IMR-90 (cell line): ENCODE measurements around the gene CNNM1. TPM values are rescaled to one million over a fixed set of nuclear protein-coding genes. Genes with fewer than 3 reads are reported as not detected.
A peak's percentile ranks its signal among the peaks of the same experiment; 100 is the strongest.

Source experiments
- ATAC-seq: fragments of 200-7000 bp; cut with Tn5 transposase; 2 replicates; pipeline ENCODE4 v1.9.1; 2020; ENCODE audit warnings: low read depth, mild to moderate bottlenecking, moderate library complexity
- BruUV-seq: library from RNA; stranded (reverse); fragments of 400-500 nt; replicated peaks from 2 replicates; lab custom pipeline; 2021; lab: Mats Ljungman, UMichigan
- CTCF ChIA-PET: fragments of 300-600 bp; formaldehyde crosslinking; extraction: SDS; loops from one replicate; lab custom pipeline; 2021; ENCODE audit warnings: antibody characterized with exemption; lab: Yijun Ruan, JAX
- POLR2A ChIA-PET: fragments of 300-600 bp; sonication (Branson Sonifier 250); formaldehyde crosslinking; loops from one replicate; lab custom pipeline; 2022; ENCODE audit warnings: antibody characterized with exemption; ENCODE audit not compliant: unreplicated experiment; lab: Charles Lee
- DNase-seq: peaks from one replicate; pipeline ENCODE4 v3.0.0; 2013
- H2AFZ ChIP-seq: replicated peaks from 2 replicates; pipeline ENCODE3; 2013; ENCODE audit warnings: low read length, mild to moderate bottlenecking; ENCODE audit not compliant: poor library complexity
- H2AK5ac ChIP-seq: 2 replicates; pipeline ENCODE4 v1.6.1; 2013; ENCODE audit warnings: low read depth, low read length, inconsistent platforms
- H2AK9ac ChIP-seq: replicated peaks from 2 replicates; pipeline ENCODE3; 2013; ENCODE audit warnings: mild to moderate bottlenecking, low read depth, low read length, moderate library complexity; ENCODE audit not compliant: poor library complexity
- H2BK120ac ChIP-seq: 2 replicates; pipeline ENCODE4 v1.6.1; 2013; ENCODE audit warnings: low read depth, low read length, inconsistent platforms
- H2BK15ac ChIP-seq: 3 replicates; pipeline ENCODE4 v1.6.1; 2013; ENCODE audit warnings: low read depth, low read length, inconsistent platforms
- H2BK20ac ChIP-seq: 2 replicates; pipeline ENCODE4 v1.6.1; 2013; ENCODE audit warnings: low read depth, mild to moderate bottlenecking, inconsistent platforms, low read length, moderate library complexity
- H2BK5ac ChIP-seq: 2 replicates; pipeline ENCODE4 v1.6.1; 2013; ENCODE audit warnings: mild to moderate bottlenecking, low read depth, low read length, inconsistent platforms; ENCODE audit not compliant: poor library complexity, severe bottlenecking
- H3K14ac ChIP-seq: replicated peaks from 2 replicates; pipeline ENCODE4 v1.6.1; 2013; ENCODE audit warnings: low read depth, low read length, inconsistent platforms
- H3K18ac ChIP-seq: 2 replicates; pipeline ENCODE4 v1.6.1; 2013; ENCODE audit warnings: low read depth, low read length, control low read depth
- H3K23ac ChIP-seq: 2 replicates; pipeline ENCODE4 v1.6.1; 2013; ENCODE audit warnings: low read depth, low read length, inconsistent platforms
- H3K27ac ChIP-seq: 2 replicates; pipeline ENCODE4 v1.5.1; 2013; ENCODE audit warnings: mild to moderate bottlenecking, control low read depth, low read length; ENCODE audit not compliant: insufficient read depth
- H3K27me3 ChIP-seq: 2 replicates; pipeline ENCODE4 v1.6.1; 2013; ENCODE audit warnings: low read length; ENCODE audit not compliant: control insufficient read depth, insufficient read depth
- H3K36me3 ChIP-seq: 2 replicates; pipeline ENCODE4 v1.6.1; 2013; ENCODE audit warnings: low read length, mixed read lengths; ENCODE audit not compliant: control insufficient read depth, insufficient read depth
- H3K4ac ChIP-seq: 2 replicates; pipeline ENCODE4 v1.6.1; 2013; ENCODE audit warnings: low read depth, low read length, inconsistent platforms
- H3K4me1 ChIP-seq: 2 replicates; pipeline ENCODE4 v1.6.1; 2013; ENCODE audit warnings: low read length, mixed read lengths; ENCODE audit not compliant: control insufficient read depth, insufficient read depth
- H3K4me2 ChIP-seq: 2 replicates; pipeline ENCODE4 v1.6.1; 2013; ENCODE audit warnings: low read depth, mild to moderate bottlenecking, control low read depth, low read length, moderate library complexity
- H3K4me3 ChIP-seq: 2 replicates; pipeline ENCODE4 v1.5.1; 2013; ENCODE audit warnings: low read depth, mild to moderate bottlenecking, control low read depth, low read length, moderate library complexity; ENCODE audit not compliant: insufficient read depth
- H3K56ac ChIP-seq: 2 replicates; pipeline ENCODE4 v1.6.1; 2013; ENCODE audit warnings: low read length, inconsistent platforms; ENCODE audit not compliant: insufficient read depth; ENCODE audit errors: extremely low read depth
- H3K79me1 ChIP-seq, 2 experiments: 2 replicates each; pipeline ENCODE4 v1.6.1; 2013; ENCODE audit warnings: low read length in 2 of 2, inconsistent platforms in 1 of 2, low read depth in 1 of 2
- H3K9ac ChIP-seq: 2 replicates; pipeline ENCODE4 v1.6.1; 2013; ENCODE audit warnings: low read depth, low read length, control low read depth
- H3K9me1 ChIP-seq: 2 replicates; pipeline ENCODE4 v1.6.1; 2013; ENCODE audit warnings: low read length, inconsistent platforms; ENCODE audit not compliant: insufficient read depth
- H3K9me3 ChIP-seq: 2 replicates; pipeline ENCODE4 v1.6.1; 2013; ENCODE audit warnings: low read length; ENCODE audit not compliant: control insufficient read depth, insufficient read depth
- H4K20me1 ChIP-seq: 2 replicates; pipeline ENCODE4 v1.6.1; 2013; ENCODE audit warnings: low read length, inconsistent platforms; ENCODE audit not compliant: insufficient read depth
- H4K5ac ChIP-seq: 2 replicates; pipeline ENCODE4 v1.6.1; 2013; ENCODE audit warnings: mild to moderate bottlenecking, low read depth, low read length, control low read depth
- H4K8ac ChIP-seq, 2 experiments: 2 replicates each; pipeline ENCODE4 v1.6.1; 2013; ENCODE audit warnings: low read depth in 2 of 2, low read length in 2 of 2, control low read depth in 1 of 2, inconsistent platforms in 1 of 2
- H4K91ac ChIP-seq: 2 replicates; pipeline ENCODE4 v1.6.1; 2013; ENCODE audit warnings: low read depth, low read length, inconsistent platforms; ENCODE audit not compliant: insufficient read depth
- BHLHE40 ChIP-seq: fragments of 150-350 bp; IDR thresholded peaks from 2 replicates; pipeline ENCODE4 v1.6.1; 2016; ENCODE audit warnings: mild to moderate bottlenecking, low read depth, low read length
- CTCF ChIP-seq: conservative IDR thresholded peaks from 2 replicates; pipeline ENCODE4 v1.5.1; 2012; ENCODE audit warnings: mild to moderate bottlenecking, low read depth, low read length, improper control_type of control experiment
- RAD21 ChIP-seq: IDR thresholded peaks from 2 replicates; pipeline ENCODE4 v1.6.1; 2012; ENCODE audit warnings: low read length, improper control_type of control experiment
- RFX5 ChIP-seq: IDR thresholded peaks from 2 replicates; pipeline ENCODE4 v1.8.0; 2012; ENCODE audit warnings: low read depth, mild to moderate bottlenecking, low read length, moderate library complexity
- SMC3 ChIP-seq: fragments of 150-350 bp; IDR thresholded peaks from 2 replicates; pipeline ENCODE4 v1.6.1; 2016; ENCODE audit warnings: low read depth, mild to moderate bottlenecking, antibody characterized with exemption, low read length, moderate library complexity
- WGBS, 2 experiments: methylation state at CpG; one replicate each; pipeline versions ENCODE4 v1.1.5 to v1.1.7; 2013; ENCODE audit warnings: missing lambda C conversion rate in 2 of 2; ENCODE audit not compliant: insufficient read length in 1 of 2; ENCODE audit errors: extremely low coverage in 2 of 2; 5-methylcytosine and 5-hydroxymethylcytosine counted together
- dilution Hi-C: fragments of 300-500 bp; cut with HindIII; formaldehyde crosslinking; loops from one replicate; pipeline ENCODE4 v1.14.3; 2018; ENCODE audit warnings: low sequenced_read_pairs; ENCODE audit not compliant: unreplicated experiment
- in situ Hi-C: fragments of 300-500 bp; cut with MboI; formaldehyde crosslinking; loops from 3 replicates; pipeline ENCODE4 v1.14.3; 2019; ENCODE audit warnings: low sequenced_read_pairs, inconsistent platforms, mixed read lengths
- intact Hi-C: fragments of 100-400 bp; cut with micrococcal nuclease; formaldehyde crosslinking; loops from 2 replicates; pipeline ENCODE4 v1.10.0; 2022
- polyA plus RNA-seq, 3 experiments: library from polyadenylated mRNA; depleted of rRNA; stranded (reverse); fragments of >200 nt; gene quantifications; 2 replicates each; pipeline ENCODE4 v1.2.3, GENCODE V29; 2012; ENCODE audit warnings: low replicate concordance in 1 of 3
- total RNA-seq: library from RNA; depleted of rRNA; stranded (reverse); fragments of >200 nt; gene quantifications from 2 replicates; pipeline ENCODE4 v1.2.3, GENCODE V29; 2012

The CNNM1 gene
- total and polyA plus RNA-seq, 2 of the 4 experiments (the other 2 are of a cell fraction): 0.18 to 0.39 TPM

- intact Hi-C loops: loop anchor here (1.0 kb wide), 2 partner anchors 112 to 176 kb away; no protein-coding TSS in a partner anchor
- no peak overlapping the region for H4K8ac ChIP-seq
- no peak overlapping the region for H4K5ac ChIP-seq
- H3K4me2 ChIP-seq: no peak overlapping the region
- no peak overlapping the region for H2BK20ac ChIP-seq
- no TSS peak for BruUV-seq
- TF ChIP-seq RAD21 (peak; percentile 70), BHLHE40 (no peak), RFX5 (no peak), SMC3 (peak; percentile 61), CTCF (peak; percentile 66)
- H3K56ac ChIP-seq: no peak overlapping the region
- H2AK9ac ChIP-seq: no peak overlapping the region
- no peaks in the 10 kb centered on the region; the same call in 1 of the 2 replicates for H3K9me1 ChIP-seq
- no peaks in the 10 kb centered on the region for H4K20me1 ChIP-seq
- H2AK5ac ChIP-seq: no peak overlapping the region
- CTCF ChIA-PET: interaction anchor here (0.6 to 2.0 kb wide), 22 partner anchors 8 to 1457 kb away, joined by 3 to 15 read pairs (median 4); no protein-coding TSS in a partner anchor
- H2BK120ac ChIP-seq: no peak overlapping the region
- ATAC-seq: peak; percentile 87
- in situ Hi-C loops: loop anchor here (10.0 kb wide), 1 partner anchor 279 kb away; no protein-coding TSS in a partner anchor
- H3K9me3 ChIP-seq: no peaks in the 10 kb centered on the region
- H3K23ac ChIP-seq: no peak overlapping the region
- 0 out of 2 replicates have a peak, but pooled peaks cover 1% of the 10 kb centered on the region for H3K36me3 ChIP-seq
- no peaks in the 10 kb centered on the region for H3K27me3 ChIP-seq
- no peak overlapping the region for H3K18ac ChIP-seq
- no peak overlapping the region for H3K27ac ChIP-seq
- H2BK15ac ChIP-seq: no peak overlapping the region
- no peak overlapping the region for H2AFZ ChIP-seq
- peaks cover 5 to 25% of the 10 kb centered on the region in 2 experiments for H3K79me1 ChIP-seq
- H3K4ac ChIP-seq: no peak overlapping the region
- no peak overlapping the region for H2BK5ac ChIP-seq
- no CpG with 5 or more reads among the region's 5 CpGs for WGBS, 2 experiments
- no peak overlapping the region for H3K9ac ChIP-seq
- peak; percentile 59 for DNase-seq
- H4K91ac ChIP-seq: no peak overlapping the region
- H3K4me1 ChIP-seq: no peaks in the 10 kb centered on the region
- dilution Hi-C loops: no loop called here
- POLR2A ChIA-PET: no interaction called here
- no peak overlapping the region for H3K14ac ChIP-seq
- H3K4me3 ChIP-seq: no peak overlapping the region
These were observed 107.0 kb downstream of the CNNM1 start for GRCh38 chr10:99435986-99436638.
